HepG2 (cell line): ENCODE measurements around the gene SHC1. TPM values are rescaled to one million over a fixed set of nuclear protein-coding genes. Genes with fewer than 3 reads are reported as not detected.
A peak's percentile ranks its signal among the peaks of the same experiment; 100 is the strongest.

Experiments used
- CREM ChIP-seq, 2 experiments: sonication (generic) in 1 of 2; formaldehyde crosslinking in 1 of 2; IDR thresholded peaks; 2 replicates each; pipeline versions ENCODE4 v1.4.0 to v1.6.1; 2016 to 2020; ENCODE audit warnings: antibody characterized with exemption in 1 of 2, mild to moderate bottlenecking in 1 of 2, missing genetic modification reagents in 1 of 2
- CTCF ChIP-seq: sonication (generic); formaldehyde crosslinking; IDR thresholded peaks from 2 replicates; pipeline ENCODE4 v1.5.0; 2020; ENCODE audit warnings: mild to moderate bottlenecking, missing genetic modification reagents, moderate library complexity
- ELF3 ChIP-seq: IDR thresholded peaks from 2 replicates; pipeline ENCODE4 v1.6.1; 2016; ENCODE audit warnings: missing genetic modification reagents, missing compliant biosample characterization
- GATAD1 ChIP-seq: IDR thresholded peaks from 2 replicates; pipeline ENCODE4 v1.6.1; 2016; ENCODE audit warnings: missing genetic modification reagents, missing compliant biosample characterization
- HDAC2 ChIP-seq: sonication (generic); formaldehyde crosslinking; IDR thresholded peaks from 2 replicates; pipeline ENCODE4 v1.4.0; 2020; ENCODE audit warnings: missing genetic modification reagents
- NR3C1 ChIP-seq: sonication (generic); formaldehyde crosslinking; IDR thresholded peaks from 2 replicates; pipeline ENCODE4 v1.4.0; 2020; ENCODE audit warnings: missing genetic modification reagents
- PHF21A ChIP-seq: sonication (generic); formaldehyde crosslinking; IDR thresholded peaks from 2 replicates; pipeline ENCODE4 v1.5.0; 2020; ENCODE audit warnings: mild to moderate bottlenecking, missing genetic modification reagents
- PRDM10 ChIP-seq: sonication (generic); formaldehyde crosslinking; IDR thresholded peaks from 2 replicates; pipeline ENCODE4 v1.4.0; 2020; ENCODE audit warnings: low read depth, missing genetic modification reagents
- SMC3 ChIP-seq: IDR thresholded peaks from 2 replicates; pipeline ENCODE4 v1.6.1; 2011; ENCODE audit warnings: low read length, improper control_type of control experiment
- SP1 ChIP-seq, 2 experiments: fragments of 450-650 bp in 1 of 2; sonication (generic) in 1 of 2; formaldehyde crosslinking in 1 of 2; IDR thresholded peaks; 2 replicates each; pipeline versions ENCODE4 v1.4.0 to v1.6.1; 2016 to 2020; ENCODE audit warnings: missing genetic modification reagents in 1 of 2
- TBX2 ChIP-seq: sonication (generic); formaldehyde crosslinking; IDR thresholded peaks from 2 replicates; pipeline ENCODE4 v1.5.0; 2020; ENCODE audit warnings: missing genetic modification reagents, mild to moderate bottlenecking, borderline replicate concordance
- ZFX ChIP-seq: sonication (generic); formaldehyde crosslinking; IDR thresholded peaks from 2 replicates; pipeline ENCODE4 v1.4.0; 2020; ENCODE audit warnings: mild to moderate bottlenecking, low read depth, missing genetic modification reagents, moderate library complexity
- ZNF264 ChIP-seq: sonication (generic); formaldehyde crosslinking; IDR thresholded peaks from 2 replicates; pipeline ENCODE4 v1.4.0; 2020; ENCODE audit warnings: missing genetic modification reagents
- ZNF331 ChIP-seq: sonication (generic); formaldehyde crosslinking; IDR thresholded peaks from 2 replicates; pipeline ENCODE4 v1.4.0; 2020; ENCODE audit warnings: missing genetic modification reagents
- ZNF354B ChIP-seq: sonication (generic); formaldehyde crosslinking; IDR thresholded peaks from 2 replicates; pipeline ENCODE4 v1.8.0; 2022; ENCODE audit warnings: mild to moderate bottlenecking, missing genetic modification reagents
- ZNF547 ChIP-seq: sonication (generic); formaldehyde crosslinking; IDR thresholded peaks from 2 replicates; pipeline ENCODE4 v1.5.1; 2020; ENCODE audit warnings: mild to moderate bottlenecking, missing genetic modification reagents
- ZNF605 ChIP-seq: sonication (generic); formaldehyde crosslinking; IDR thresholded peaks from 2 replicates; pipeline ENCODE4 v1.8.0; 2022; ENCODE audit warnings: mild to moderate bottlenecking, missing genetic modification reagents
- ZNF607 ChIP-seq: sonication (generic); formaldehyde crosslinking; IDR thresholded peaks from 2 replicates; pipeline ENCODE4 v1.5.1; 2020; ENCODE audit warnings: missing genetic modification reagents, mild to moderate bottlenecking, borderline replicate concordance
- polyA plus RNA-seq, 8 experiments: library from polyadenylated mRNA; depleted of rRNA in 3 of 8; stranded (reverse) in 7 of 8; unstranded in 1 of 8; fragments of >200 nt; fragmentation: Illumina TruSeq in 4 of 8; extraction: Trizol in 4 of 8; gene quantifications; 2 replicates each; pipeline versions ENCODE4 v1.2.1 to v1.2.3, GENCODE V29; 2011 to 2016; ENCODE audit warnings: low read depth in 4 of 8, missing spikeins in 1 of 8, mixed read lengths in 1 of 8; ENCODE audit not compliant: insufficient read depth in 1 of 8
- total RNA-seq, 5 experiments: library from RNA; depleted of rRNA; stranded (reverse); fragments of >200 nt; fragmentation: Illumina TruSeq; extraction: Trizol; gene quantifications; 2 replicates each; pipeline ENCODE4 v1.2.3, GENCODE V29; 2016; ENCODE audit warnings: low read depth in 1 of 5
- TF ChIP-seq, protein P1 (sequence below), 2 experiments: sonication (generic) in 1 of 2; formaldehyde crosslinking in 1 of 2; IDR thresholded peaks; 2 replicates each; pipeline versions ENCODE4 v1.4.0 to v1.6.1; 2018 to 2020; ENCODE audit warnings: missing genetic modification reagents in 2 of 2, borderline replicate concordance in 1 of 2, low read depth in 1 of 2, mild to moderate bottlenecking in 1 of 2, missing biosample characterization in 1 of 2
- TF ChIP-seq, protein P2 (sequence below): IDR thresholded peaks from 2 replicates; pipeline ENCODE4 v1.6.1; 2016; ENCODE audit warnings: missing genetic modification reagents, missing compliant biosample characterization

SHC1 gene
- total and polyA plus RNA-seq, 2 of the 13 experiments (the other 11 are each of a cell fraction or from before 2014, with no cell fraction given) = 52.0 to 137 TPM

- no peak for TF ChIP-seq SP1 (IDR thresholded peaks at IDR 0.05)
- peak; percentile 26; the same call in 1 of the 2 replicates for TF ChIP-seq SP1 (CRISPR knock-in tag; IDR thresholded peaks at IDR 0.05)
- TF ChIP-seq ZNF547 (CRISPR knock-in tag) = peak; percentile 59; the same call in 1 of the 2 replicates
- TF ChIP-seq, protein P1, sequence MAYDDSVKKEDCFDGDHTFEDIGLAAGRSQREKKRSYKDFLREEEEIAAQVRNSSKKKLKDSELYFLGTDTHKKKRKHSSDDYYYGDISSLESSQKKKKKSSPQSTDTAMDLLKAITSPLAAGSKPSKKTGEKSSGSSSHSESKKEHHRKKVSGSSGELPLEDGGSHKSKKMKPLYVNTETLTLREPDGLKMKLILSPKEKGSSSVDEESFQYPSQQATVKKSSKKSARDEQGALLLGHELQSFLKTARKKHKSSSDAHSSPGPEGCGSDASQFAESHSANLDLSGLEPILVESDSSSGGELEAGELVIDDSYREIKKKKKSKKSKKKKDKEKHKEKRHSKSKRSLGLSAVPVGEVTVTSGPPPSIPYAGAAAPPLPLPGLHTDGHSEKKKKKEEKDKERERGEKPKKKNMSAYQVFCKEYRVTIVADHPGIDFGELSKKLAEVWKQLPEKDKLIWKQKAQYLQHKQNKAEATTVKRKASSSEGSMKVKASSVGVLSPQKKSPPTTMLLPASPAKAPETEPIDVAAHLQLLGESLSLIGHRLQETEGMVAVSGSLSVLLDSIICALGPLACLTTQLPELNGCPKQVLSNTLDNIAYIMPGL (CRISPR knock-in tag; IDR thresholded peaks at IDR 0.05; ENCODE audit: borderline replicate concordance in 1 of 2, low read depth in 1 of 2) = peak in 1 of 2 experiments; percentile 40; a peak in 1 of 4 replicates
- peak; percentile 93 for TF ChIP-seq PRDM10 (CRISPR knock-in tag)
- no peak for TF ChIP-seq GATAD1 (CRISPR knock-in tag)
- 0 out of 2 replicates have a peak, but pooled peaks have one; percentile 14 for TF ChIP-seq ZNF264 (CRISPR knock-in tag)
- TF ChIP-seq ZNF605 (CRISPR knock-in tag) = peak; percentile 31; the same call in 1 of the 2 replicates
- peak; percentile 73; the same call in 1 of the 2 replicates for TF ChIP-seq ZNF331 (CRISPR knock-in tag)
- peak; percentile 64; the same call in 1 of the 2 replicates for TF ChIP-seq HDAC2 (CRISPR knock-in tag)
- peak; percentile 64; the same call in 1 of the 2 replicates for TF ChIP-seq ELF3 (CRISPR knock-in tag)
- no peak for TF ChIP-seq NR3C1
- peak; percentile 74 for TF ChIP-seq ZNF607
- peak; percentile 73; the same call in 1 of the 2 replicates for TF ChIP-seq TBX2
- no peak for TF ChIP-seq ZNF354B
- TF ChIP-seq, protein P2, sequence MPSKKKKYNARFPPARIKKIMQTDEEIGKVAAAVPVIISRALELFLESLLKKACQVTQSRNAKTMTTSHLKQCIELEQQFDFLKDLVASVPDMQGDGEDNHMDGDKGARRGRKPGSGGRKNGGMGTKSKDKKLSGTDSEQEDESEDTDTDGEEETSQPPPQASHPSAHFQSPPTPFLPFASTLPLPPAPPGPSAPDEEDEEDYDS (CRISPR knock-in tag) = peak; percentile 78
- peak; percentile 47 for TF ChIP-seq CREM (IDR thresholded peaks at IDR 0.05)
- no peak for TF ChIP-seq CREM (CRISPR knock-in tag; IDR thresholded peaks at IDR 0.05)
- peak; percentile 0; the same call in 1 of the 2 replicates for TF ChIP-seq CTCF (CRISPR knock-in tag)
- TF ChIP-seq PHF21A (CRISPR knock-in tag) = peak; percentile 63
- TF ChIP-seq SMC3 = no peak
- peak; percentile 89 for TF ChIP-seq ZFX (CRISPR knock-in tag)
Observed at GRCh38 chr1:154931940-154932487, 38.5 kb downstream of the SHC1 start (continued).
